GM12873 (cell line): ENCODE measurements around the gene NEAT1.

Experiments
- TF ChIP-seq, protein P1 (sequence below): IDR thresholded peaks from 2 replicates; pipeline ENCODE4 v1.5.1; 2012; ENCODE audit warnings: low read depth, mild to moderate bottlenecking, moderate library complexity, low read length, control low read depth; ENCODE audit not compliant: insufficient read depth; ENCODE audit errors: missing control alignments

NEAT1 gene

DNA sequence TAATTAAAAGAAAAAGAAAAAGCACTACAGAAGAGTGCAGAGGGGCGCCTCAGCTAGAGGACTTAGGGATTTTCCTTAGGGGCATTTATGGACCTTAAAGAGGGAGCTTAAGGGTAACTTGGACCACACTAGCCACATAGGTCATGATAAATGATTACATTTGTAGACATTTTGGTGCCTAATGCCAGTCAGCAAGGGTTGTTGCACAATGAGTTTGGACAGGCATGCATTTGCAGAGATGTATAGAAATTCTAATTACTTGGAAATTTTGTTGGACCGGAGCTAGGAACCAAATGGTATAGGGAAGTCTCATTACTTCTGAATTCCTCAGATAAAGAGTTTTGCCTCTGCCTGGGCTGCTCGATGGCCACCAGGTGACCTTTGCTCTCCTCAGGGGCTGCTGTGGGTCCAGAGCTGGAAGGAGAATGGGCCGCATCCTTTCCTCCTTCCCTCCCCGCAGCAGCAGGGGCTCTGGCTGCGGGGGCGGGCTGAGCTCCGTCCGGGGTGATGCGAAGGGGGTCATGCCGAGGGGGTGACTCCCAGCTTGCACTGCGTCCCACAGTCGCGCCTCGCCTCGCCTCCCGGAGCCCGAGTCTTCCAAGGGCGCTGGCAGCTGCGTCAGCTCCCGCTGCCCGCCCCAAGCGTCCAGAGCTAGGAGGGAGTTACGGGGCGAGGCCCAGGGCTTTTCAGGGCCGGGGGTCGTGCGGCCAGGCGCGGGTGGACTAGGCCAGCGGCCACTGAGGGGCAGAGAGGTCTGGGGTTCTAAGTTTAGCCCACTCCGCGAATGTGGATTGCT lies 56.0 kb downstream of the NEAT1 start:
- TF ChIP-seq, protein P1, sequence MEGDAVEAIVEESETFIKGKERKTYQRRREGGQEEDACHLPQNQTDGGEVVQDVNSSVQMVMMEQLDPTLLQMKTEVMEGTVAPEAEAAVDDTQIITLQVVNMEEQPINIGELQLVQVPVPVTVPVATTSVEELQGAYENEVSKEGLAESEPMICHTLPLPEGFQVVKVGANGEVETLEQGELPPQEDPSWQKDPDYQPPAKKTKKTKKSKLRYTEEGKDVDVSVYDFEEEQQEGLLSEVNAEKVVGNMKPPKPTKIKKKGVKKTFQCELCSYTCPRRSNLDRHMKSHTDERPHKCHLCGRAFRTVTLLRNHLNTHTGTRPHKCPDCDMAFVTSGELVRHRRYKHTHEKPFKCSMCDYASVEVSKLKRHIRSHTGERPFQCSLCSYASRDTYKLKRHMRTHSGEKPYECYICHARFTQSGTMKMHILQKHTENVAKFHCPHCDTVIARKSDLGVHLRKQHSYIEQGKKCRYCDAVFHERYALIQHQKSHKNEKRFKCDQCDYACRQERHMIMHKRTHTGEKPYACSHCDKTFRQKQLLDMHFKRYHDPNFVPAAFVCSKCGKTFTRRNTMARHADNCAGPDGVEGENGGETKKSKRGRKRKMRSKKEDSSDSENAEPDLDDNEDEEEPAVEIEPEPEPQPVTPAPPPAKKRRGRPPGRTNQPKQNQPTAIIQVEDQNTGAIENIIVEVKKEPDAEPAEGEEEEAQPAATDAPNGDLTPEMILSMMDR = no peak

DNA sequence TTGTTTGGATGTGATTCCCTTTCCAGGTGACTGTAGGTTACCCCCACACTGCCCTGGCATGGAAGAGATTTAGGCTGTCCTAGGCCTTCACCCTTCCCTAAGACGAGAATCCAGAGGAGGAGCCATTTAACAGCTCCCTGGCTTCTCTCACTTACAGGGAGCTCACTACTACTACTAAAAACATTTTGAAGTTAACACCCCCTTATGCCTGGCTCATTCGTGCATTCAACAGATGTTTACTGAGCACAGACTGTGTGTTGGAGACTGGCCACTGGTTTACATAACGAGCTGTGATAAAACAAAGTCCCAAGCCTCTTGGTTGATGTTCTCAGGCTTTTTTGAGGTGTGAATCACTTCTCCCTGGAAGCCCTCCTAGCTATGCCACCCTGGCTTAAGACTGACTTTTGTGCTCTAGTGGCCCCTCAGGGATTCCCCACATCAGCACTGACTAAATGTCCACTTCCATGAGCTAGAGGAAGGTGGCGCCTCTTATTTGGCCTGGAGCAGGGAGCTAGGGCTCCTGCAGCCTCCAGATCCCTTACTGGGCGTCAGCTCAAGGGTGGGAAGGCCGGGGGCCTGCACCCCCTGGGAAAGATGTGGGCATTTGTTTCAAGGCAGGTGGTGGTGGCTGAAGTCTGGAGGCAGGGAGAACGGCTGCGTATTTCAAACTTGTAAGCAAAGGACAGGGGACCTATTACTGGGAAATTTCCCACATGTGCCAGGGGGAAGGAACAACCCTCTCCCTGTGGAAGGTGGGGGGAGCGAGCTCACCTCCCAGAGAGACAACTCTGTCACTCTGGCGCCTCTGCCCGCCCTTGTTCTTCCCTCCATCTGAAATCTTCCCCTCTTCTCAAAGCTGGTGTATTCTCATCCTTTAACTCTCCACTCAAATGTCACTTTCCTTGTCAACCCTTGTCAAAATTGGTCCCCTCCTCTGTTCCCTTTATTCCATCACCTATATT lies 56.9 kb downstream of the NEAT1 start:
- TF ChIP-seq, protein P1 = no peak

DNA sequence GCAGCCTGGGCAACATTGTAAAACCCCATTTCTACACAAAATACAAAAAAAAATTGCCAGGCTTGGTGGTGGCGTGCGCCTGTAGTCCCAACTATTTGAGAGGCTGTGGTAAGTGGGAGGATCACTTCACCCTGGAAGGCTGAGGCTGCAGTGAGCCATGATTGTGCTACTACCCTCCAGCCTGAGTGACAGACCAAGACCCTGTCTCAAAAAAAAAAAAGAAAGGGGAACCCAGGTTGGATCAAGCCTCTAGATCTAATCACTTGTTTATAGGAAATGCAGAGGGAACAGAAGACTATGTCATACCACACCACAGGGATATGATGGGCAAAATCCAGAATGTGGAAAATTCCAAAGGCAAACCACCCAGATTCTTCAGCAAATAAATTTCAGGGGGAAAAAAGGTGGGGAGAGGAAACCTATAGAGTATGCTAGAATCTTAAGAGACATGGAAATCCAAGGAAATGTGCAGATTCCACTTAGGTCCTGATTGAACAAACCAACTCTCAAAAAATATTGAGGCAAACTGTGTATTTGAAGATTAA lies 59.8 kb downstream of the NEAT1 start:
- TF ChIP-seq, protein P1 = no peak

DNA sequence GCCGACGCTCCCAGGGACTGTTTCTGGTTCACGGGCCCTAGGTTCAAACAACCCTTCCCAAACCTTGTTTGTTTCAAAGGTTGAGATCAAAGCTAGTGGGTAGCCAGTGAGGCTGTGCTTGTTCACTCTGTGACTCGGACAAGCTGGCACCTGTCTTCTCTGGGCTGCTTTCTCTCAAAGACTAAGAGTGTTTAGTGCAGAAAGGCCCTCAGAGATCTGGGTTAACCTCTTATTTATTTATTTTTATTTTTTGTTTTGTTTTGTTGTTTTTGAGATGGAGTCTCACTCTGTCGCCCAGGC lies 63.3 kb downstream of the NEAT1 start:
- TF ChIP-seq, protein P1 = no peak

DNA sequence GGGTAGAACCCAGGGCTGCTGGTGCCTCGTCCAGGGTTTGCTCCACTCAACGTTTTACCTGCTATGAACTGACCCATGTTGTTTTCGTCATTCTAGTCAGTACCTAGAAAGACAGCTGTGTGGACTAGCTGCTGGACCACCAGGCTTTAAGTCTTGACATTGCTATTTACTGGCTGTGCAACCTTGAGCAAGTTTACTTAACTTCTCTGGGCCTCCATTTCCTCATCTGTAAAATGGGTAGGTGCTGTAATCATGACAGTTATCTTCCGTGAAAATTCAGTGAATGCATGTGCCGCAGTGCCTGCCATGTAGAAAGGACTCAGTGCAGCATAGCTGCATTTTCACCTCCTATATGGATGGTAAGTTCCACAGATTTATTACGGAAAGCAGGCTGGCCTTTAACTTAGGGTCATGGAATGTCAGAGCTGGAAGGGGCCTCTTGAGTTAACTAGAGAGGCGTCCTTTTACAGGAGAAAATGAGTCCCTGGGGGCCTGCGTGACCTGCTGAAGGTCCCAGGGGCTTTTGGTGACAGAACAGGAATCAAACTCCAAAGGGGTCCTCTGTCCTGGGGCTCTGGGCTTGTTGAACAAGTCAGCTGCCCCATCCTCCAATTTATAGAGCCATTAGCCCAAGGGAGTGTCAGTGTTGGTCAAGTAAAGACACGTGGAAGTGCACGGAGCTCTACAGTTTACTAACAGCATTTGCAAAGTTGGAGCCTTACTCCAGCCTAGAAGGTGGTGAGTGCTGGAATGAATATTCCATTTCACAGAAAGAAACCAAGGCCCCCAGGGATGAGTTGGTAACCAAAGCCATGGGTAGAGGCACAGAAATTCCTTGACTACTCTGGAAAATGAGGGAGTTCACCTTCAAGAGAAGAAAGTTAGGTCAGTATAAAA lies 64.2 kb downstream of the NEAT1 start:
- TF ChIP-seq, protein P1 = no peak

DNA sequence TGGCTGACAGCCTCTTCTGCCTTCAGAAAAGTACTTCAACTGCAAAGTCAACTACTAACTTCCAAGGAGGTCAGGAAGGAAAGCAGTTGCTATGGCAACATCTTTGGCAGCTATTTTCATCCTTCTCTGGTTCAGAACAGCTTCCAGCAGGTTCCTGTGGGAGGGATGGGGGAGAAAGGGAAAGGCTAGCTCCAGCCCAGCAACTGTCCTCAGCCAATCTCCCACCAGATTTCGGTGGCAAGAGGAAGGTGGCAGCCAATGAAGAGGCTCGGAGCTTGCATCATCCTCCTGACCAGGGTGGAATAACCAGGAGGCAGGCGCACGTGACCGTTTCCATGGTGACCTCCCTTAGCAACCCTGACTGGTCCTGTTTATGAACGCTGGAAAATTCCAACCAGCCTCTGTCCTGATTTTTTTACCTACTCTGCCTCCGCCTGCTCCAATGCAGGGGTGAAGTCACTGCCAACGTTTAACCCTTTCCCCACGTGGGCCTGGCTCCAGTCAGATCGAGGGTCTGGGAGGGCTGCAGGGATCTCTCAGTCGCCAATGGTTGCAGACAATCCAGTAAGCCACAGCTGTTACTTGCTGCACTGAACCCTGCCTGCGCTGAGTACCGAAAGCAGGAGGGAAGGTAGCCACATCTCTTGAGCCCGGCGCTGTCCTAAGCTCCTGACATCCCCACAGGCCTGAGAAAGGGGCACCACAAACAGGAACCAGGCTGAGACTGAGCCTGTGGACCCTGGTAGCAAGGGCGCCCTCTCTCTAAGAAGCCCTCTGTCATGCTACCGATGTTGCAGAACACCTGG lies 65.1 kb downstream of the NEAT1 start:
- TF ChIP-seq, protein P1 = peak; percentile 18
